Karpas-422 (cell line): ENCODE results near the gene ATG12. TPM values are rescaled to one million over a fixed set of nuclear protein-coding genes. Genes with fewer than 3 reads are reported as not detected.
"Not testable (repeated sequence)": the region's sequence is repeated elsewhere in the genome, so short reads cannot be mapped to it uniquely, and the experiment has no call there.

ENCODE experiments used
- DNase-seq: peaks from one replicate; pipeline ENCODE4 v3.0.0-alpha.2; 2015
- H2AFZ ChIP-seq: fragments of 200-600 bp; sonication (generic); 2 replicates; pipeline ENCODE4 v1.6.1; 2014; ENCODE audit warnings: antibody characterized with exemption, low read length, mixed read lengths
- H3K27ac ChIP-seq: fragments of 200-600 bp; sonication (generic); 2 replicates; pipeline ENCODE4 v1.5.1; 2014; ENCODE audit warnings: mild to moderate bottlenecking, low read length, moderate library complexity
- H3K27me3 ChIP-seq: fragments of 200-600 bp; sonication (generic); 2 replicates; pipeline ENCODE4 v1.6.1; 2014; ENCODE audit warnings: low read length, mixed read lengths
- H3K36me3 ChIP-seq: fragments of 200-600 bp; sonication (generic); 2 replicates; pipeline ENCODE4 v1.6.1; 2014; ENCODE audit warnings: low read length, mixed read lengths; ENCODE audit not compliant: insufficient read depth
- H3K4me1 ChIP-seq: fragments of 200-600 bp; sonication (generic); 2 replicates; pipeline ENCODE4 v1.6.1; 2014; ENCODE audit warnings: mild to moderate bottlenecking, low read length, mixed read lengths
- H3K4me2 ChIP-seq: fragments of 200-600 bp; sonication (generic); 2 replicates; pipeline ENCODE4 v1.6.1; 2014; ENCODE audit warnings: low read length, low read depth, mild to moderate bottlenecking; ENCODE audit not compliant: poor library complexity, severe bottlenecking
- H3K4me3 ChIP-seq: fragments of 200-600 bp; sonication (generic); 2 replicates; pipeline ENCODE4 v1.5.1; 2014; ENCODE audit warnings: mild to moderate bottlenecking, antibody characterized with exemption, low read length, mixed read lengths
- H3K79me2 ChIP-seq: fragments of 200-600 bp; sonication (generic); 2 replicates; pipeline ENCODE4 v1.6.1; 2014; ENCODE audit warnings: mild to moderate bottlenecking, low read length, mixed read lengths
- H3K9ac ChIP-seq: fragments of 200-600 bp; sonication (generic); 2 replicates; pipeline ENCODE4 v1.6.0; 2014; ENCODE audit warnings: low read length
- H3K9me2 ChIP-seq: fragments of 200-600 bp; sonication (generic), shearing (Covaris generic); replicated peaks from 2 replicates; pipeline ENCODE4 v1.6.0; 2014; ENCODE audit warnings: mild to moderate bottlenecking, low read length, moderate library complexity; ENCODE audit not compliant: insufficient read depth
- H3K9me3 ChIP-seq: fragments of 300-700, 200-600 bp; sonication (generic); 2 replicates; pipeline ENCODE4 v1.6.1; 2014; ENCODE audit warnings: low read length, mixed read lengths
- H4K20me1 ChIP-seq: fragments of 200-600 bp; sonication (generic); 2 replicates; pipeline ENCODE4 v1.6.1; 2014; ENCODE audit warnings: mild to moderate bottlenecking, antibody characterized with exemption, low read length, low read depth; ENCODE audit not compliant: insufficient read depth
- total RNA-seq: library from RNA; depleted of rRNA; stranded (reverse); fragments of >200 nt; shearing (Covaris generic); gene quantifications from 2 replicates; pipeline ENCODE4 v1.2.3, GENCODE V29; 2014; ENCODE audit warnings: low replicate concordance

Gene ATG12
- total RNA-seq, 1 experiment from 2014 or later: 59.3 TPM

GRCh38 chr5:115810761-115811160 lies 30.6 kb downstream of the ATG12 start:
- Histone ChIP-seq H3K36me3 (no peaks in the 10 kb centered on the region), H3K9ac (no peak overlapping the region), H3K9me3 (no peaks in the 10 kb centered on the region), H2AFZ (no peak overlapping the region), H4K20me1 (no peaks in the 10 kb centered on the region), H3K27me3 (no peaks in the 10 kb centered on the region), H3K4me3 (no peak overlapping the region), H3K79me2 (no peaks in the 10 kb centered on the region), H3K27ac (no peak overlapping the region), H3K4me1 (no peaks in the 10 kb centered on the region), H3K9me2 (no peaks in the 10 kb centered on the region), H3K4me2 (no peak overlapping the region)
- no peak for DNase-seq

DNA sequence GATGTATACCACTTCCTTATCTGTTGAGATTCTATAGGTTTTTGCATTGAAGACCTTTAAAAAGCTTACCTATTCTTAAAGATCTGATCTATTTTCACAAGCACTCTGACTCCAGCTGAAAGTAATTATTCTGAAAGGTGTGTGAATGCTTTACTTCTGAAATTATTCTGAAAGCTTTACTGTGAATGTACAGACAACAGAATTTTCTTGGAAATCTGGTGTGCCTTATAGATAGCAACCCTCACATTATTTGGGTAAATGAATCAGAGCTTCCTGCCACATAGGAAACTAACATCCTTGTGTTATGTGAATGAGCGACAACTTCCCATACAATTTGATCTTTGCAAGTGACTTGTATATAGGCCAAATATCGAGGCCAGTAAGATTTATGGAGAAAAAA lies 31.4 kb downstream of the ATG12 start:
- H3K36me3 ChIP-seq: no peaks in the 10 kb centered on the region
- no peak overlapping the region for H3K4me3 ChIP-seq
- no peaks in the 10 kb centered on the region for H3K79me2 ChIP-seq
- no peak overlapping the region for H3K4me2 ChIP-seq
- DNase-seq: no peak
- no peaks in the 10 kb centered on the region for H3K9me3 ChIP-seq
- no peak overlapping the region for H3K9ac ChIP-seq
- H4K20me1 ChIP-seq: no peaks in the 10 kb centered on the region
- H2AFZ ChIP-seq: no peak overlapping the region
- H3K27me3 ChIP-seq: no peaks in the 10 kb centered on the region
- no peaks in the 10 kb centered on the region for H3K4me1 ChIP-seq
- no peaks in the 10 kb centered on the region for H3K9me2 ChIP-seq
- H3K27ac ChIP-seq: no peak overlapping the region

DNA sequence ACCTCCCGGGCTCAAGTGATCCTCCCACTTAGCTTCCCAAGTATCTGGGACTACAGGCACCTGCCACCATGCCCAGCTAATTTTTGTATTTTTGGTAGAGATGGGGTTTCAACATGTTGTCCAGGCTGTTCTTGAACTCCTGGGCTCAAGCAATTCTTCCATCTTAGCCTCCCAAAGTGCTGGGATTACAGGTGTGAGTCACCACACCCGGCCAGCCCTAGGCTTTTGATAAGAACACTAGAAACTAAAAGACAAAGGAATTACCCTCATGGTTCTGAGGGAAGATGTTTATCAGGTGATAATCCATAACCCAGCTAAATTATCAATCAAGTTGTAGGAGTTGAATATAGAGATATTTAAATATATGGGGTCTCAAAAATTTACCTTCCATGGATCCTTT lies 33.3 kb downstream of the ATG12 start:
- not testable (repeated sequence) for H3K36me3 ChIP-seq, H3K4me3 ChIP-seq, H3K79me2 ChIP-seq, H3K27ac ChIP-seq, H3K9me3 ChIP-seq, H4K20me1 ChIP-seq, H3K4me1 ChIP-seq, H2AFZ ChIP-seq, H3K9me2 ChIP-seq, H3K27me3 ChIP-seq, H3K9ac ChIP-seq, H3K4me2 ChIP-seq, DNase-seq

GRCh38 chr5:115807654-115808052 lies 33.7 kb downstream of the ATG12 start:
- H3K27me3 ChIP-seq: no peaks in the 10 kb centered on the region
- H3K4me2 ChIP-seq: no peak overlapping the region
- no peaks in the 10 kb centered on the region for H3K9me3 ChIP-seq
- no peak overlapping the region for H3K27ac ChIP-seq
- H2AFZ ChIP-seq: no peak overlapping the region
- H3K9me2 ChIP-seq: no peaks in the 10 kb centered on the region
- no peak for DNase-seq
- H3K79me2 ChIP-seq: no peaks in the 10 kb centered on the region
- H3K36me3 ChIP-seq: no peaks in the 10 kb centered on the region
- no peak overlapping the region for H3K4me3 ChIP-seq
- H3K9ac ChIP-seq: no peak overlapping the region
- H4K20me1 ChIP-seq: no peaks in the 10 kb centered on the region
- no peaks in the 10 kb centered on the region for H3K4me1 ChIP-seq

- H3K36me3 ChIP-seq: no peaks in the 10 kb centered on the region
- H2AFZ ChIP-seq: no peak overlapping the region
- DNase-seq: no peak
These were observed 34.2 kb downstream of the ATG12 start for GRCh38 chr5:115806986-115807653.

GRCh38 chr5:115801984-115802383 lies 39.4 kb downstream of the ATG12 start:
- Histone ChIP-seq H3K9ac (no peak overlapping the region), H3K36me3 (no peaks in the 10 kb centered on the region), H2AFZ (no peak overlapping the region), H4K20me1 (no peaks in the 10 kb centered on the region), H3K9me2 (no peaks in the 10 kb centered on the region), H3K9me3 (no peaks in the 10 kb centered on the region), H3K27me3 (no peaks in the 10 kb centered on the region), H3K4me3 (no peak overlapping the region), H3K4me1 (peaks cover 8% of the 10 kb centered on the region), H3K4me2 (no peak overlapping the region), H3K27ac (no peak overlapping the region), H3K79me2 (no peaks in the 10 kb centered on the region)
- DNase-seq: no peak

More at GRCh38 chr5:115806986-115807653, 34.2 kb downstream of the ATG12 start:
- Histone ChIP-seq H3K9ac (no peak overlapping the region), H3K27me3 (no peaks in the 10 kb centered on the region), H3K4me3 (no peak overlapping the region), H4K20me1 (no peaks in the 10 kb centered on the region), H3K79me2 (no peaks in the 10 kb centered on the region), H3K9me2 (no peaks in the 10 kb centered on the region), H3K27ac (no peak overlapping the region), H3K4me1 (no peaks in the 10 kb centered on the region), H3K4me2 (no peak overlapping the region), H3K9me3 (no peaks in the 10 kb centered on the region)

GRCh38 chr5:115801152-115801551 lies 40.2 kb downstream of the ATG12 start:
- H3K4me3 ChIP-seq: no peak overlapping the region
- H4K20me1 ChIP-seq: no peaks in the 10 kb centered on the region
- no peak for DNase-seq
- H3K36me3 ChIP-seq: no peaks in the 10 kb centered on the region
- H3K9ac ChIP-seq: no peak overlapping the region
- no peaks in the 10 kb centered on the region for H3K79me2 ChIP-seq
- no peak overlapping the region for H3K4me2 ChIP-seq
- no peaks in the 10 kb centered on the region for H3K9me2 ChIP-seq
- H3K9me3 ChIP-seq: no peaks in the 10 kb centered on the region
- no peak overlapping the region for H3K27ac ChIP-seq
- no peaks in the 10 kb centered on the region for H3K27me3 ChIP-seq
- H3K4me1 ChIP-seq: peaks cover 8% of the 10 kb centered on the region
- no peak overlapping the region for H2AFZ ChIP-seq

DNA sequence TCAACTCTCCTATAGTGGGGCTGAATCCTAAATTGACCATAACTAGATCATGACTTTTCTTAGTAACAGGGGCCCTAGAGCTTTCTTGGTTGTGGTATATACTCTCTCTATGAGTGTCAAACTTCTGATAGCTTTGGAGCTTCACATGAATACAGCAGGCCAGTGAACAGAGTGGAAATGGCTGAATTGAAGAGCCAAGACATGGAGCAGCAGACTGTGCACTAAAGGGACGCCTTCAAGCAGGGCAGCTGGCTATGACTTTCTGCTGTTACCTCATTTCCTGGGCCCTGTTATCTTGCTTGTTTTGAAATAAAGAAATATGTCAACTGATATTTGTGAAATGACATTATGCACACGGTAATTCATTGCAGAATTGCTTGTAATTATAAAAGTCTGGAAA lies 41.3 kb downstream of the ATG12 start:
- H3K4me3 ChIP-seq: no peak overlapping the region
- no peaks in the 10 kb centered on the region for H3K27me3 ChIP-seq
- H3K36me3 ChIP-seq: no peaks in the 10 kb centered on the region
- no peak overlapping the region for H3K27ac ChIP-seq
- H3K4me1 ChIP-seq: peaks cover 8% of the 10 kb centered on the region
- H3K79me2 ChIP-seq: no peaks in the 10 kb centered on the region
- H3K9me3 ChIP-seq: no peaks in the 10 kb centered on the region
- H4K20me1 ChIP-seq: no peaks in the 10 kb centered on the region
- no peaks in the 10 kb centered on the region for H3K9me2 ChIP-seq
- H3K4me2 ChIP-seq: no peak overlapping the region
- H2AFZ ChIP-seq: no peak overlapping the region
- no peak overlapping the region for H3K9ac ChIP-seq
- DNase-seq: no peak
